Lower leg skin (tissue), 4 donors: ENCODE data around the gene ATP6V0E1. TPM values are rescaled to one million over a fixed set of nuclear protein-coding genes. Genes with fewer than 3 reads are reported as not detected.
A peak's percentile ranks its signal among the peaks of the same experiment; 100 is the strongest.

Experiments
- DNase-seq, 2 donors: peaks; one replicate each; pipeline ENCODE4 v3.0.0-alpha.2; 2019; ENCODE audit warnings: low spot score in 2 of 2
- H3K4me3 ChIP-seq: fragments of 200-600 bp; sonication (generic); 2 replicates; pipeline ENCODE4 v1.5.1; 2017; ENCODE audit warnings: mild to moderate bottlenecking, low read depth; ENCODE audit not compliant: poor library complexity, severe bottlenecking
- POLR2A ChIP-seq, 2 donors: fragments of 450-650 bp; IDR thresholded peaks; one replicate each; pipeline ENCODE4 v1.6.1; 2016 to 2017; ENCODE audit warnings: antibody characterized with exemption in 2 of 2, mild to moderate bottlenecking in 1 of 2, moderate library complexity in 1 of 2
- WGBS, 2 donors: methylation state at CpG; one replicate each; pipeline ENCODE4 v1.1.5; 2018; 5-methylcytosine and 5-hydroxymethylcytosine counted together
- intact Hi-C: fragments of 100-400 bp; cut with DNase I; formaldehyde crosslinking; loops from one replicate; pipeline ENCODE4 v1.15.0; 2023; ENCODE audit warnings: low total_unique reads
- total RNA-seq, 4 donors: library from RNA; depleted of rRNA; stranded (reverse); fragments of >200 nt; gene quantifications; one replicate each; pipeline ENCODE4 v1.1.0, GENCODE V29; 2016
- TF ChIP-seq, protein P1 (sequence below), 3 donors: fragments of 450-650 bp; IDR thresholded peaks; one replicate each; pipeline ENCODE4 v1.5.1; 2016; ENCODE audit warnings: antibody characterized with exemption in 3 of 3, mild to moderate bottlenecking in 3 of 3, moderate library complexity in 2 of 3

Gene ATP6V0E1
- 100 to 1,000 TPM in 1 of 4 donors, 10 to 100 TPM in 3; 47.3 to 110 (median 86.4) TPM for total RNA-seq

DNA sequence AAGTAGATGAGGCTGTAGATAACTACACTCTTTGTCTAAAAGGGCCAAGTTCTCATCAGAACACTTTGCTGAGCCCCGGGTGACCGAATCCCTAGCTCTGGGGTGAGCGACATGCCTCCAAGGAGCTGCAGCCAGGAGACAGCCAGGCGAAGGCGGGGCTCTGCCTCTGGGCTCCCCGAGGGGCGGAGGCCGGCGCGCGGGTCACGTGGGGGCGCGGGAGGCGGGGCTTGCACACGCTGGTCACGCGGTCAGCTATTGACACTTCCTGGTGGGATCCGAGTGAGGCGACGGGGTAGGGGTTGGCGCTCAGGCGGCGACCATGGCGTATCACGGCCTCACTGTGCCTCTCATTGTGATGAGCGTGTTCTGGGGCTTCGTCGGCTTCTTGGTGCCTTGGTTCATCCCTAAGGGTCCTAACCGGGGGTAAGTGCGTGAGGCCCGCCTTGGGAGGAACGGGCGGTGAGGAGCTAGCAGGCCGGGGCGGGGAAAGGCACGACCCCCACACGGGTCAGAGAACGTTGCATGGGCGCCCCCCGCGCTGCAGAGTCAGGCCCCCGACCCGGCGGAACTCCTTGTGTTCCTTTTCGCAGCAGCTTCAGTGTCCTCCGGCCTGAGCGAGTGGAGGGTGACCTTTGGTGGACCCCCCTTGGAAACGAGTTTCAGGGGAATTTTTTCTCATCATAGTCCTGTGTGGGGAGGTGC, at the start of gene ATP6V0E1:
Gene ATP6V0E1, plus strand, starts transcription at position 230 of the 702 bp plus-strand sequence. Its CDS starts 90 bp downstream, at position 320.
- H3K4me3 ChIP-seq = peak within 1 kb of the TSS; percentile 95
- peak in 1 of 2 donors; percentile 82 for TF ChIP-seq POLR2A (IDR thresholded peaks at IDR 0.05)
- TF ChIP-seq, protein P1, sequence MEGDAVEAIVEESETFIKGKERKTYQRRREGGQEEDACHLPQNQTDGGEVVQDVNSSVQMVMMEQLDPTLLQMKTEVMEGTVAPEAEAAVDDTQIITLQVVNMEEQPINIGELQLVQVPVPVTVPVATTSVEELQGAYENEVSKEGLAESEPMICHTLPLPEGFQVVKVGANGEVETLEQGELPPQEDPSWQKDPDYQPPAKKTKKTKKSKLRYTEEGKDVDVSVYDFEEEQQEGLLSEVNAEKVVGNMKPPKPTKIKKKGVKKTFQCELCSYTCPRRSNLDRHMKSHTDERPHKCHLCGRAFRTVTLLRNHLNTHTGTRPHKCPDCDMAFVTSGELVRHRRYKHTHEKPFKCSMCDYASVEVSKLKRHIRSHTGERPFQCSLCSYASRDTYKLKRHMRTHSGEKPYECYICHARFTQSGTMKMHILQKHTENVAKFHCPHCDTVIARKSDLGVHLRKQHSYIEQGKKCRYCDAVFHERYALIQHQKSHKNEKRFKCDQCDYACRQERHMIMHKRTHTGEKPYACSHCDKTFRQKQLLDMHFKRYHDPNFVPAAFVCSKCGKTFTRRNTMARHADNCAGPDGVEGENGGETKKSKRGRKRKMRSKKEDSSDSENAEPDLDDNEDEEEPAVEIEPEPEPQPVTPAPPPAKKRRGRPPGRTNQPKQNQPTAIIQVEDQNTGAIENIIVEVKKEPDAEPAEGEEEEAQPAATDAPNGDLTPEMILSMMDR (IDR thresholded peaks at IDR 0.05) = no peak
- 0 to 1% methylated on average over 14 to 47 of the region's 49 CpGs for WGBS, 2 donors
- intact Hi-C loops = loop anchor here (10.0 kb wide), 1 partner anchor 161 kb away; the partner anchor contains the start of gene BNIP1
- peak; percentile 96 to 99 for DNase-seq

DNA sequence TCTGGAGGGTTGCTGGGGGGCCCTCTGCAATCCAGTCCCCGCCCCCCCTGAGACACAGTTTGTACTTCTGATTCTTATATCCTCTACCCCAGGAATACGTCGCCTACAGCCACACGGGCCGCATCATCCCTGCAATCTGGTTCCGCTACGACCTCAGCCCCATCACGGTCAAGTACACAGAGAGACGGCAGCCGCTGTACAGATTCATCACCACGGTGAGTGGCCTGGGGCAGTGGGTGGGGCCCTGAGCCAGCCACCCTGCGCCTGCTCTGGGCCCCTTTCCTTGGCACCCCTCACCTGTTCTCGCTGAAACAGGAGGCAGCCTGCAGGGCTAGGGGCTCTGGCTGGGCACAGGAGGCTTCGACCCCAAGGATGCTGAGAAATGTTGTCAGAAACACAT, 48.5 kb upstream of the ATP6V0E1 start:
- intact Hi-C loops = loop anchor here (10.0 kb wide), 1 partner anchor 470 kb away; no protein-coding TSS in a partner anchor
- no peak for DNase-seq
- H3K4me3 ChIP-seq = no peak overlapping the region
- TF ChIP-seq, protein P1 (IDR thresholded peaks at IDR 0.05) = no peak
- TF ChIP-seq POLR2A (IDR thresholded peaks at IDR 0.05) = no peak
- WGBS, 2 donors = 84 to 87% methylated on average over 10 to 14 of the region's 14 CpGs

DNA sequence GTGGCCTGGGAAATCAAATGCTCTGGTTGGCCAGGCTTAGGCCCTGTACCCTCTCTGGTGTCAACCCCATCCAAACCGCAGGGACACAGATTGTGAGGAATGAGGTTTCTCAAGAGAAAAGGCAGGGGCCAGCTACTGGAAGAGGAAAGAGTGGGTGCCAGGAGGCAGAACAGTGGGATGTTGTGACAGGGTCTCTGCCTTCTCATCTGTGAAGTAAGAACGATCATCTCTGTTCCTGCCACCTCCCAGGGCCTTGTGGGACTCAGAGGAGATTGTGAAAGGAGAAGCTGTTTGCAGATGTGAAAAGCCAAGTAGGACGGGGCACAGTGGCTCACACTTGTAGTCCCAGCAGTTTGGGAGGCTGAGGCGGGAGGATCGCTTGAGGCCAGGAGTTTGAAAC, 47.2 kb upstream of the ATP6V0E1 start:
- intact Hi-C loops = loop anchor here (10.0 kb wide), 1 partner anchor 472 kb away; no protein-coding TSS in a partner anchor
- no peak for TF ChIP-seq POLR2A (IDR thresholded peaks at IDR 0.05)
- TF ChIP-seq, protein P1 (IDR thresholded peaks at IDR 0.05) = no peak
- 96 to 99% methylated on average over 5 of the region's 5 CpGs for WGBS, 2 donors
- no peak overlapping the region for H3K4me3 ChIP-seq
- DNase-seq = no peak

DNA sequence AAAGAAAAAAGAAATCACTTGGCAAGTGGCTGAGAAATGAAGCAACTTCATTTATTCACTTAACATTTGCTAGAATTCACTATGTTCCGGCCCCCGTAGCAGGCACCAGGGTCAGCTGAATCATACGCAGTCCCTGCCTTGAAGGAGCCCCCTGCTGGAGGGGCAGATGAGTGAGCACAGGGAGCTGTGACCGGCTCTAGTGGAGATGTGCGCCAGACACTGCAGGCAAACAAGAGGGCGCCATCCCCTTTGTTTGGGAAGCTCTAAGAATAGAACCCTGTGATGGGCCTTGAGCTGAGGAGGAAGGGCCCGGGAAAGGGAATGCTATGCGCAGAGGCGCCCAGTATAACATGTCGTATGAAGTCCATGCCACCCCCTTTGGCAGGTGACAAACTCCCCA, 44.5 kb upstream of the ATP6V0E1 start:
- H3K4me3 ChIP-seq = no peak overlapping the region
- TF ChIP-seq POLR2A (IDR thresholded peaks at IDR 0.05) = no peak
- TF ChIP-seq, protein P1 (IDR thresholded peaks at IDR 0.05) = no peak
- WGBS, 2 donors = 78 to 81% methylated on average over 10 of the region's 10 CpGs
- intact Hi-C loops = loop anchor here (10.0 kb wide), 1 partner anchor 474 kb away; no protein-coding TSS in a partner anchor
- no peak for DNase-seq

DNA sequence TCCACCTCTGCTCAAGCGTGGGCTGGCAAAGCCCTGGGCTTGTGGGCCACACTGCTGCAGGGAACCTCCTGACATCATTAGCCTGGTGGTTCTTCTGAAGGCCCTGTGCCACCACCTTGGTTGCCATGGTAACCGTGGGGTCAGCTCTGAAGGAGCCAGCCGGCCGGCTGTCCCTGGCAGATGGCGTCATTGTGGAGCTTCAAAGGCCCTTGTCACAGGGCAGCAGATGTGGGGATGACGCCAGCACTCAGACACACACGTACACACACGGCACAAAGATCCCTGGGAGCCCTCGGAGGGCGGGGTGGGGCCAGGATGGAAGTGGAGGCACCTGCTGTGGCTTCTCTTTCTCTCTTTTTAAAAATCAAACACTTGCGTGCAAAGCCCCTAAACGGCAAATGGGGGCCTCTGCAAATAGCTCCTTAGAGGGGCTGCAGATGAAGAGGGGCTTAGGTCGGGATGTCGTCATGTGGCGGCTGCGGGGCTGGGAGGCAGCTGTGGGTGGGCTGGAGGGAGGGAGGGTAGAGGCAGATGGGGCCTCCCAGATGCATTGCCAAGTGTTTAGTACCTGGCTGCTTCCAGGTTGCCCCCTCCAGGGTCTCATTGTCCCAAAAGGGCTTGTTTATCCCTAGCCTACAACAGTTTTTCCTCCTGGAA, 43.8 kb upstream of the ATP6V0E1 start:
- TF ChIP-seq, protein P1 (IDR thresholded peaks at IDR 0.05) = no peak
- no peak for TF ChIP-seq POLR2A (IDR thresholded peaks at IDR 0.05)
- intact Hi-C loops = loop anchor here (10.0 kb wide), 1 partner anchor 475 kb away; no protein-coding TSS in a partner anchor
- H3K4me3 ChIP-seq = no peak overlapping the region
- 72 to 85% methylated on average over 16 of the region's 16 CpGs for WGBS, 2 donors
- no peak for DNase-seq
